ENCODE results near the gene LPIN1. TPM values are rescaled to one million over a fixed set of nuclear protein-coding genes. Genes with fewer than 3 reads are reported as not detected.
A peak's percentile ranks its signal among the peaks of the same experiment; 100 is the strongest.

The LPIN1 gene
- total and polyA plus RNA-seq, 2 of the 8 experiments (the other 6 are each of a cell fraction or from before 2014, with no cell fraction given): 4.3 to 9.8 TPM

DNA sequence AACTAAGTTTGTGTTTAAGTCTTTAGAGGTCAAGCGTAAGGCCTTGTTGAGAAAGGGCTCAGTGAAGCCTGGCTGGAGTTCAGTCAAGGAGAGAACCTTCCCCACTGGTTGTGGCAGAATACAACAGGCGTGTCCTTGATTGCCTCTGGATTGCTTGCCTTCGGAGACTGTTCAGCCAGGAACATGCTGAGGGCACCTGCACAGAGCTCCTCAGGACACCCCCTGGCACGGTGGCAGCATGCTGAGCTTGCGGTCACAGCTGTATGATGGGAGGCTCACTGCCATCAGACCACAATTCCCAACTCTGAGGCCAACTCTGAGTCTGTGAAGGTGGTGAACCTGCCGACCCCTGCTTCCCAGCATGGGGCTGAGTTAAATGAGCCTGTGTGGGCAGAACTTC lies 130.0 kb downstream of the LPIN1 start:
- DNase-seq (ENCODE audit: low read depth in 1 of 2, low spot score in 2 of 2): peak in 1 of 2 experiments; percentile 17
- Histone ChIP-seq H3K23ac (ENCODE audit: insufficient read length) (no peak overlapping the region), H3K4me2 (ENCODE audit: insufficient read depth in 1 of 2, low read depth in 2 of 2, low read length in 2 of 2) (no peak overlapping the region), H4K20me1 (replicated peaks in 1 of 2; ENCODE audit: control insufficient read depth in 1 of 2, insufficient read depth in 2 of 2, low read length in 2 of 2) (no peaks in the 10 kb centered on the region), H3K56ac (replicated peaks; ENCODE audit: insufficient read length, low read depth, low read length) (no peak overlapping the region), H3K27ac (ENCODE audit: low read depth, low read length) (no peak overlapping the region), H3K4me3 (ENCODE audit: extremely low read depth in 1 of 4, insufficient read depth in 2 of 4, low read depth in 3 of 4, low read length in 4 of 4) (no peak overlapping the region), H3K18ac (ENCODE audit: extremely low read depth, low read length) (no peak overlapping the region), H3K27me3 (replicated peaks in 1 of 4; ENCODE audit: control insufficient read depth in 3 of 4, extremely low read depth in 1 of 4, insufficient read depth in 3 of 4, low read length in 3 of 4) (no peaks in the 10 kb centered on the region; a peak in 1 of 7 replicates), H2BK120ac (replicated peaks; ENCODE audit: low read depth, low read length) (no peak overlapping the region), H3K79me2 (ENCODE audit: control insufficient read depth in 1 of 2, insufficient read depth in 2 of 2, low read length in 2 of 2) (no peaks in the 10 kb centered on the region), H2BK20ac (ENCODE audit: low read length) (0 out of 2 replicates have a peak overlapping the region, but pooled peaks have one; percentile 27), H3K4me1 (replicated peaks in 1 of 4; ENCODE audit: control insufficient read depth in 3 of 4, insufficient read depth in 4 of 4, low read length in 3 of 4) (no peaks in the 10 kb centered on the region), H3K23me2 (ENCODE audit: low read depth, low read length) (no peaks in the 10 kb centered on the region), H2BK15ac (ENCODE audit: low read length) (no peak overlapping the region), H3K9ac (replicated peaks in 1 of 4; ENCODE audit: extremely low read depth in 1 of 4, low read depth in 3 of 4, low read length in 3 of 4) (no peak overlapping the region), H3K9me3 (ENCODE audit: insufficient read depth in 2 of 2, low read depth in 1 of 2, low read length in 1 of 2) (no peaks in the 10 kb centered on the region), H4K91ac (replicated peaks; ENCODE audit: insufficient read length, low read length) (no peak overlapping the region), H4K5ac (ENCODE audit: insufficient read length, low read depth, low read length) (no peak overlapping the region), H3K36me3 (ENCODE audit: control insufficient read depth in 2 of 4, insufficient read depth in 4 of 4, low read length in 3 of 4) (no peaks in the 10 kb centered on the region), H2AK5ac (ENCODE audit: low read depth, low read length) (no peak overlapping the region), H3K79me1 (ENCODE audit: low read depth, low read length) (no peaks in the 10 kb centered on the region), H2BK12ac (ENCODE audit: low read depth, low read length) (no peak overlapping the region), H4K8ac (ENCODE audit: extremely low read depth, insufficient read depth, low read length) (no peak overlapping the region), H2BK5ac (ENCODE audit: low read depth, low read length) (no peak overlapping the region), H2AFZ (ENCODE audit: low read length) (no peak overlapping the region), H3K14ac (ENCODE audit: insufficient read length) (no peak overlapping the region), H3K4ac (replicated peaks; ENCODE audit: insufficient read length, low read depth, low read length) (no peak overlapping the region)
- ChIA-PET CTCF (ENCODE audit: partially characterized antibody) (no interaction called here), POLR2A (ENCODE audit: partially characterized antibody) (no interaction called here)
- TF ChIP-seq EZH2 (IDR thresholded peaks at IDR 0.05; ENCODE audit: low read depth, low read length, severe bottlenecking) (no peak), CHD2 (IDR thresholded peaks at IDR 0.05; ENCODE audit: low read length) (no peak), TCF12 (IDR thresholded peaks at IDR 0.05; ENCODE audit: low read depth, low read length) (no peak), RFX5 (IDR thresholded peaks at IDR 0.05; ENCODE audit: borderline replicate concordance, low read depth, low read length) (no peak), ZNF274 (IDR thresholded peaks at IDR 0.05; ENCODE audit: borderline replicate concordance, extremely low read depth, low read length) (no peak), SUZ12 (IDR thresholded peaks at IDR 0.05; ENCODE audit: low read length) (no peak), GTF2F1 (IDR thresholded peaks at IDR 0.05; ENCODE audit: borderline replicate concordance, low read depth, low read length) (no peak), PHF8 (conservative IDR thresholded peaks at IDR 0.05; ENCODE audit: low read depth, low read length) (no peak), KDM5A (IDR thresholded peaks at IDR 0.05; ENCODE audit: low read length) (no peak), CBX8 (IDR thresholded peaks at IDR 0.05; ENCODE audit: borderline replicate concordance, low read depth, low read length) (no peak), ATF3 (IDR thresholded peaks at IDR 0.05; ENCODE audit: insufficient read depth, low read depth, low read length) (no peak)
- no peak for FAIRE-seq
- WGBS, 2 experiments (ENCODE audit: extremely low coverage in 1 of 2, insufficient coverage in 1 of 2, insufficient read length in 1 of 2, insufficient replicate concordance in 2 of 2, low coverage in 1 of 2, low lambda C conversion rate in 2 of 2, missing lambda C conversion rate in 1 of 2): 92% methylated on average over 6 of the region's 6 CpGs; no CpG with 5 or more reads in 1 of the 2 experiments

All from H1 (cell line).